ENCODE results near the gene SH2D7.
"Not testable (repeated sequence)": the region's sequence is repeated elsewhere in the genome, so short reads cannot be mapped to it uniquely, and the experiment has no call there.

The SH2D7 gene

DNA sequence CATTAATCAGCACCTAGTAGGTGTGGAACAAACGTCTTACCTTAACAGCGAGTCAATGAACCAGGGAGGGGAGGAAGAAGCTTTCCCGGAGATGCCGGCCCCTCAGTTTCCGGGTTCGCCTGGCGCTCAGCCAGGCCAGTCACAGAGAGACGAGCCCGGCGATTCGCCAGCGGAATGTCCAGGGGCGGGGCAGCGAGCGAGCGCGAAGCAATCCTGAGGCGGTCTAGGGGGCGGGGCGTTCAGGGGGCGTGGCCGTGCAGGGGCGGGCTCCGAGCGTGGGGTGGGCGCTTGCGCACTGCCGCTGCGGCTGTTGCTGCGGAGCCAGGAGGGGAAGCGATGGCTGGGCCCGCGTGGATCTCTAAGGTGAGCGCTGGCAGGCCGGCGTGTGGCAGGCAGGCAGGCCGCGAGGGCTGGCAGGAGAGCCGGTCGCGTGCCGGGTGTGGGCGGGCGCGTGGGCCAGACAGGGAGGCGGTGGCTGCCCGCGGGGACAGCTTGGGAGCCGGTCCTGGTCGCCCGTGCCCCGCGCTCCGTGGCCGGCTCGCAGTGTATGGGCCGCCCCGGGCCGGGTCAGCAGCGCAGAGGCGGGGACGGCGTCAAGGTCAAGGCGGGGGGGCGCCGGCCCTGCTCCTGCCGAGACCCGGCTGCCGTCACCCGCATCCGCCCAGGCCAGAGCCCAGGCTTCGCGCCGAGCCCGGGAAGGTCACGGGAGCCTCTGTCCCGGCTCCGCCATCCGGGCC is 56.9 kb downstream of the SH2D7 start, which contains the start of gene IDH3A:
TSS of gene IDH3A (plus strand) at position 295 of the 737 bp plus-strand sequence. CDS start at position 337, 42 bp downstream.
- DNase-seq (ENCODE audit: low spot score) = peak; percentile 99
- TF ChIP-seq, protein P1, sequence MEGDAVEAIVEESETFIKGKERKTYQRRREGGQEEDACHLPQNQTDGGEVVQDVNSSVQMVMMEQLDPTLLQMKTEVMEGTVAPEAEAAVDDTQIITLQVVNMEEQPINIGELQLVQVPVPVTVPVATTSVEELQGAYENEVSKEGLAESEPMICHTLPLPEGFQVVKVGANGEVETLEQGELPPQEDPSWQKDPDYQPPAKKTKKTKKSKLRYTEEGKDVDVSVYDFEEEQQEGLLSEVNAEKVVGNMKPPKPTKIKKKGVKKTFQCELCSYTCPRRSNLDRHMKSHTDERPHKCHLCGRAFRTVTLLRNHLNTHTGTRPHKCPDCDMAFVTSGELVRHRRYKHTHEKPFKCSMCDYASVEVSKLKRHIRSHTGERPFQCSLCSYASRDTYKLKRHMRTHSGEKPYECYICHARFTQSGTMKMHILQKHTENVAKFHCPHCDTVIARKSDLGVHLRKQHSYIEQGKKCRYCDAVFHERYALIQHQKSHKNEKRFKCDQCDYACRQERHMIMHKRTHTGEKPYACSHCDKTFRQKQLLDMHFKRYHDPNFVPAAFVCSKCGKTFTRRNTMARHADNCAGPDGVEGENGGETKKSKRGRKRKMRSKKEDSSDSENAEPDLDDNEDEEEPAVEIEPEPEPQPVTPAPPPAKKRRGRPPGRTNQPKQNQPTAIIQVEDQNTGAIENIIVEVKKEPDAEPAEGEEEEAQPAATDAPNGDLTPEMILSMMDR (IDR thresholded peaks at IDR 0.05; ENCODE audit: borderline replicate concordance, control extremely low read depth, extremely low read depth, insufficient read depth, missing control alignments) = no peak
- in situ Hi-C loops (cut with MboI; ENCODE audit: low sequenced_read_pairs, unreplicated experiment) = no loop called here

DNA sequence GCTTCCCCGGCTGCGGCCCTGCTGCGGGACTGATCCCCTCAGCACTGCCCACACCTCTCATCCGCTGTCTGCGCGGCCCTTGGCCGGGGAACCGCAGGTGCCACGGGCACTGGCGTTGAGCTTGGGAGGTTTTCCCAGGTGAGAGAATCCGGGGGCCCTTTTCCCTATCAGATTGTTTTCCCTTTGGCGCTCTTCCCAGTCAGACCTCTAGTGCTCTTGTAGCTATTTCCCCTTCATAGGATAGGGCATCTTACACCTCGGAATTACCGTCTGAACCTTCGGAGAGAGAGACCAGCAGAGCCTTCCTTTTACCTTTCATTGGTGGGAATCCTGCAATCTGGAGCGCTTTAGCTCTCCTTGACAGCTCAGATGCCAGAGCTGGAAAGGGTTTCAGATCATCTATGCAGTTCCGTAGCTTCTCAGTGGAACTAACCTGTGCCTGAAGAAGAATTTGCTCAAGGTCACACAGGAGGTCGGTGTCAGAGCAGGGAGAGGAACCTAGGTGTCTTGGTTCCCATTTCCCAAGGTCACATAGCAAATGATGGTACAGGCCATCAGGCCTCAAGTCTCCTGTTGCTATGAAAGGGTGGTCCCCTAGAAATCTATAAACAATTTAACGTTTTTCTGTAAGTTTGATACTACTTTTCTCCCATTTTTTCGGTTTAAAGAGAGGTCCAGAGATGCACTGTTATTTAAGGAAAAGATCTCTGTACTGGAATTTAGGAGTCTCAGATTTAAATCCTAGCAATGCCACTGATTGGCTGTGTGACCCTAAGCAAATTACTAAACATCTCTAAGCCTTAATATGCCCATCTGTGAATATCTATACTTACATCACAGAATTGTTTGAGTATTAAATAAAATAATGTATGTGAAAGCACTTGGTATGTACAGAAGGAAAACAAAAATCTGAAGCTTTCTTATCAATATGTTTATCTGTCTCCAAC is 57.7 kb downstream of the SH2D7 start:
- TF ChIP-seq, protein P1 (IDR thresholded peaks at IDR 0.05; ENCODE audit: borderline replicate concordance, control extremely low read depth, extremely low read depth, insufficient read depth, missing control alignments) = no peak
- in situ Hi-C loops (cut with MboI; ENCODE audit: low sequenced_read_pairs, unreplicated experiment) = no loop called here
- no peak for DNase-seq (ENCODE audit: low spot score)

DNA sequence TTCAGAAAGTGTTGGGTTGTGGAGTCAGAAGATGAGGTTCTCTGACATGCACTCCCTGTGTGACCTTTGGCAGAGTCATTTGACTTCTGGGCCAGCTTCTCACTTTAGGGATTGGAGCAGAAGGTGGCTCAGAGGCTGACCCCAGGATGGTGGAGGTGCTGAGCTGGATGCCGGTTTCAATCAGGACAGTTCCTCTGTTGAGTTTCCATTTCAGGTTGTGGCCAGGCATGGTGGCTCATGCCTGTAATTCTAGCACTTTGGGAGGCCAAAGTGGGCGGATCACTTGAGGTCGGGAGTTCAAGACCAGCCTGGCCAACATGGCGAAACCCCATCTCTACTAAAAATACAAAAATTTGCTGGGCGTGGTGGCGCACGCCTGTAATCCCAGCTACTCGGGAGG is 58.7 kb downstream of the SH2D7 start:
- DNase-seq (ENCODE audit: low spot score); in situ Hi-C loops (cut with MboI; ENCODE audit: low sequenced_read_pairs, unreplicated experiment): not testable (repeated sequence)
